Stimulated activated CD4-positive, alpha-beta T cell treated with anti-CD3 and anti-CD28 coated beads, Interleukin-15, amount 100 ng/mL, for 24 hours (primary cell): ENCODE results near the gene TMEM182.

ENCODE experiments used
- DNase-seq: peaks from one replicate; pipeline ENCODE4 v3.0.0-alpha.2; 2020

The TMEM182 gene

DNA sequence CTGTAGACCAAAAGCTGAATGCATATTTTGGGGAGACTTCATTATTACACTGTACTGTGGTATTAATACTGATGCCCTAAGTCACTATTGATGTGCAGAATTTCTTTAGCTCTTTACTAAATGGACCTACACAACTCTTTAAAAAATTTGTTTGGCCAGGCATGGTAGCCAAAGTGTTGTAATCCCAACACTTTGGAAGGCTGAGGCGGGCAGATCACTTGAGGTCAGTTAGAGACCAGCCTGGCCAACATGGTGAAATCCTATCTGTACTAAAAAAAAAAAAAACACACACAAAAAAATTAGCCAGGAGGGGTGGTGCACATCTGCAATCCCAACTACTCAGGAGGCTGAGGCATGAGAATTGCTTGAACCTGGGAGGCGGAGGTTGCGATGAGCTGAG, 6.4 kb downstream of the TMEM182 start:
- no peak for DNase-seq

DNA sequence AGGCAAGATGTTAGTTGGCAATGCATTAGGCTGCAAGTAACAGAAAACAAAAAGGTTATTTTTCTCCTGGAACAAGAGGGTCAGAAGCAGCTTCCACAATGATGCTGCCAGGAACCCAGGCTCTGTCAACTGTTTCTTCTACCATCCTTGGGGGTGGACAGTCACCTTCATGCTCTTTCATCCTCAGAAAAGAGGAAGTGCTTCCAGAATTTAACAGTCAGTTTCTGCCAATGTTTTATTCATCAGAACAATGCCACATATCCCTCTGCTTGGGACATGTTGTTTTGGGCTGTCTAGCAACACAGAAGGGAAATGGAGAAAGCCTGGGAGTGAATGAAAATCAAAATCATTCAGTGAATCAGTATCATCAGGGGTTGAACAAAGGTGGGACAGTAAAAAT, 7.1 kb downstream of the TMEM182 start:
- DNase-seq: no peak

GRCh38 chr2:102770506-102770905, 8.7 kb downstream of the TMEM182 start:
- no peak for DNase-seq

DNA sequence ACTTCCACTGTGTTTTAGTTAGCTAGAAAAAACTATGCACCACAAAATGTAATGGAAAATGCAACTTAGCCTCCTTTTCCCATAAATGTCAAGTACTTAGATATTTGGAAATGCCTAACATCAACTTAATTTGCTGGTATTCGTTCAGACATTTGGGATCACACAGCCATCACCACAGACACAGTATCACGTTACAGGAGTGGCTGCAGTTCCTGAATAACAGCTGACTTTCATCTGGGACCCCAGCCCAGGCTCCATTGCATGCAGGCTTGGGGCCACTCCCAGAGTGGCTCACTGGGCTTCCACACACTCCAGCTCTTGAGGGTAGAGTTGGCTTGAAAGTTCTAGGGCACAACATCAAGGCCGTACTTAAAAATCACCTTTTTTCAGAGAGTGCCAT, 9.3 kb downstream of the TMEM182 start:
- DNase-seq: no peak

DNA sequence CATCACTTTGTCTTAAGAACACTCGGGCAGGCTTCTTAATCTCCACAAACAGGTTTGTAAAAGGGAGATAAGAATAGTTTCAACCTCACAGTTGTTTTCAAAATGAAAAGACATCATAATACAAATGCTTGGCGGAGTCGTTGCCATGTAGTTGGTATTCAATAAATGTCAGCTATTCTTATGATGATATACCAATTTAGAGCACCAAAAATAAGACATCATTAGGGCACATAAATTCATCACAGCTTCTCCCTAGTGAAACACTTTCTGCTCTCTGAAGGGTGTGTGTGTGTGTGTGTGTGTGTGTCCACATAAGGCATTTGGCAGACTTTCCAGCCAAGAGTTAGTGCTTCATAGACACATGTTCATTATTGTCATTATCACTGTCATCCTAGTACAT, 10.8 kb downstream of the TMEM182 start:
- DNase-seq: no peak

DNA sequence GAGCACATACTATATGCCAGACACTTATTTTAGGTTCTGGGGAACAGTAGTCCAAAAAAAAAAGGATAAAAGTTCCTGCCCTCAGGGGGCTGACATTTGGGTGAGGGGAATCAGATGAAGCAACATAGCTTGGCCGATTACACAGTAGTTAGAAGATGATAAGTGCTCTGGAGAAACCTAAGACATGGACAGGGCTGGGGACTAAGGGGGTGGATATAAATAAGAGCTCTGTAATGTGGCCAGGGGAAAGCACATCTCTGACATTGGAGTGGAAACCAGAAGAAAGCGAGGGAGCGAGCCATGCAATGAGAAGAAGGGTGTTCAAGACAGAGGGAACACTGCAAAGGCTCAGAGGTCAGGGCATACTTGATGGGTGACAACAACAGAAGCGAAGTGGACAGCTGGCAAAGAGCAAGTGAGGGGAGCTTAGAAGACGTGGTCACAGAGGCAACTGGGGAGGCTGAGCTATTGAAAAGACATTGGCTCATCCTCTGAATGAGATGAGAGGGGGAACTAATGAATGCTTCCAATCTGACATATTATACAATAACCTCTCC, 11.4 kb downstream of the TMEM182 start:
- no peak for DNase-seq

DNA sequence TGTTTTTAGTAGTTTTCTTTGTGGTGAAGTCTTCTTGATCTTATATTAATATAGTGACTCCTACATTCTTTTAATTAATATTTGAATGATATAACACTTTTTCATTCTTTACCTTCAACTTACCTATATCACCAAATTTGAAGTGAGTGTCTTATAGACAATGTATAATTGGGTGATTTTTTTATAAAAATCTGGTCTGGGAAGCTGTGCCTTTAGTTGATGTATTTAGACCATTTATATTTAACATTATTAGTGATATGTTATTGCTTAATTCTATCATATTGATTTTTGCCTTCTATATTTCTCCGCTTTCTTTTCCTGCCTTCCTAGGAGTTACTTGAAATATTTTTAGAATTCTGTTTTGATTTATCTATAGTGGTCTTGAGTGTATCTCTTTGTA, 16.4 kb downstream of the TMEM182 start:
- no peak for DNase-seq

DNA sequence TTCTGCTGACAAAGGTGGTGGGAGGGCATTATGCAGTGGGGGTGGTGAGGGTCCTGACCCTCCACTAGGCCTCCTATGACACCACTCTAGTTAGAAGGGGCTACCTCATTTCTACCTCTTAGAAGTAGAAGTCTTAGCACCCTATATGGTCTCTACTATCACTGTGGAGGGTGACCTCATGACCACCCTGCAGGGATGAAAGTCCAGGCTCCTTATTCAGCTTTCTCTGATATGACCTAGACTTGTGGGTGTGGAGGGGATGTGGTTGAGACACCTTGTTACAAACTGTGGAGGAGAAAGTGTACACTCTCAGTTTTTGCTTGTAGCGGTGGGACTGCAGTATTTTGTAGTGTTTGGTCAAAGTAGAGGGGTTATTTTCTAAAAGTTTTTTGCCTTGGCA, 18.6 kb downstream of the TMEM182 start:
- no peak for DNase-seq

GRCh38 chr2:102782187-102782586, 20.4 kb downstream of the TMEM182 start:
- DNase-seq: no peak

DNA sequence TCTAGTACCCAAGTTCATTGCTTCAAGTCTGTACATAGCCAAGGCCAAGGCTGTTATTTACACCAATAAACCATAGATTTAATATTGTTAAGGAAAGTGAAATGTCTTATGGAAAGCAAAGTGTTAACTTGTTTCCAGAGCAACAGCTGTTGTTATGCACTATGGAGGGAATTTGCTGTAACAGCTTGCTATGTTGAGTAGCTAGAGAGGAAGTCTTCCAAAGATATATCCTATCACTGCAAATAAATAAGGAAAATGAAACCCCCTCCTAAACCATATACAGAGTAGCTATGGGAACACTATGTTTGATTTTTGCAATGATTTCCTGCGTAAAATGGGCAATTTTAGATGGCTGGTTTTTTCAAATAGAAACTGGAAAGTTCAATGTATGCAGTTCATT, 21.1 kb downstream of the TMEM182 start:
- no peak for DNase-seq

- DNase-seq: no peak
Measured at GRCh38 chr2:102783506-102784183, 21.8 kb downstream of the TMEM182 start.

- no peak for DNase-seq
Measured at GRCh38 chr2:102784940-102785339, 23.1 kb downstream of the TMEM182 start.

- DNase-seq: no peak
Measured at GRCh38 chr2:102788216-102788884, 26.5 kb downstream of the TMEM182 start.

GRCh38 chr2:102788885-102789260, 27.0 kb downstream of the TMEM182 start:
- no peak for DNase-seq

DNA sequence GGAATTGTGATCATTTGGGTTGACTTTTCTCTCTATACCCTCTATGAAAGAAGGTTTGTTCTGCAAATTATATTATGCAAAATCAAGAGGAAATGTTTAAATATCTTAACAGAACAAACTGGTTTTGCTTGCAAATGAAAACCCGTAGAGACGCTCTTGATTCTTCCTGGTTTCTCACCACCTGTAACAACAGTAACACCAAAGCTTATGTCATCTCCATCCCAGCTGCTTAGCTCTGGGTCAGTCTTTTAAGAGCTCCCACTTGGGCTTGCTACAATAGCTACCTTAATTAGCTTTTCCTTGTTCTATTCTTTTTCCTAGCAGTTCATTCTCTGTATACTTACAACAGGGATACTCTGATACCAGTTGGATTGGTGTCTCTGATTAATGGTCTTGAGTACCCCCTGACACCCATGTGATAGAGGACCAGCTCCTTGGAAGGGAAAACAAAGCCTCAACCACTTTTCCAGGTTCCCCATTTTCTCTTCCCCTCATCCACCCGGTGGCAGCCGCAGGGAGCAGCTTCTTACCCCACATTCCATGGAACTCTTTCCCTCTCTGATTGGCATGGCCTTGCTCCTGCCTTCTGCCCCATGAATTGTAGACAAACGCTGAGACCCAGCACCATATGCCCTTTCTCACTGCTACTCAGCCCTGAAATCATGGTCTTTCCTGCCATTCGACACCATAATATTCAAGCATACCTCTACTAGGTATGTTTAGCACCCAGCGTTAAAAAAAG, 27.7 kb downstream of the TMEM182 start:
- DNase-seq: no peak

- DNase-seq: no peak
Measured at GRCh38 chr2:102790091-102790455, 28.2 kb downstream of the TMEM182 start.

DNA sequence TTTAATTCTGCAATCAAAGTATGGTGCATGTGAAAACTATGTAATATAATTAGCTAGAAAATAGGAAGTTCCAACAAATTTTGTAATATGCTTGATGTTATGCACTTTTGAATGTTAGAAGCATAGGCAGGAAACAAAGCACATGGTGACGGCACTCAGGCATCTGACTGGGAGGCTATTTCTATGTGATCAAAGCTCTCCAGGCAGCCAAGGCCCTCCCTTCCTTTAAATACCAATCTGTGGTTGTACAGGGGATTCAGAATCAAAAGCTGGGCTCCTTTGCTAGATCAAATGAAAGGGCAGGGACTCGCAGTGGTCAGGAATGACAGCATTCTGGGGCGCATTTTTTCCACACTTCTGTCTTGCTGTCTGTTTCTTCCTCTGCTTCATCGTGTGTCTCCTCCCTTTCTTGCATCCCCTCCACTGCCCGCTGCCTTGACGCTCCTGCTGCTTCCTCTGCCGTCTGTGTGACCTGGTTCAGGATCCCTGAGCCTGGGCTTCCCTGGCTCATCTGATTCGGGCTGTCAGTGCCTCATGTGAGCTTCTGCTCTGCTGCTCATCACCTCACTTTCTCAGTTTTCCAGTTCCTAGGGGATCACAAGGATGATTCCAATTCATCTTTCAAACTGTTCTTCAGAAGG, 30.9 kb downstream of the TMEM182 start:
- DNase-seq: no peak

DNA sequence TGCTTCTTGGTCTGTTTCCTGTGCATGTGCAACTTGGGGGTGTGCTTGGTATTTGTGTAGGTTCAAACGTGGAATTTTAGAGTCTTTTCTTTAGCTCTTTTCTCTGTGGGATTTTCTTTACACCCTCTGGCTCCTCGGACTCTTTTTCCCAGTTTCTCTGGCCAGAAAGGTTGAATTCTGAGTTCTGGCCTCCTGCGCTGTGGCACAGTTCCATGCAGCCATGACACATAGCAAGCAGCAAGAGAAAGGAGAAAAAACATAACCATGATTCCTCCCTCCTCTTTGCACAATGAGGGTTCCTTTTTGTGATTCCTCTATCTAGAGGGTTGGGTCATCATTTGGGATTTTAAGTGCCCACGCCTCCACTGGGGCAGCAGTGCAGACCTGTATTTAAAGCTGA, 33.8 kb downstream of the TMEM182 start:
- DNase-seq: no peak

DNA sequence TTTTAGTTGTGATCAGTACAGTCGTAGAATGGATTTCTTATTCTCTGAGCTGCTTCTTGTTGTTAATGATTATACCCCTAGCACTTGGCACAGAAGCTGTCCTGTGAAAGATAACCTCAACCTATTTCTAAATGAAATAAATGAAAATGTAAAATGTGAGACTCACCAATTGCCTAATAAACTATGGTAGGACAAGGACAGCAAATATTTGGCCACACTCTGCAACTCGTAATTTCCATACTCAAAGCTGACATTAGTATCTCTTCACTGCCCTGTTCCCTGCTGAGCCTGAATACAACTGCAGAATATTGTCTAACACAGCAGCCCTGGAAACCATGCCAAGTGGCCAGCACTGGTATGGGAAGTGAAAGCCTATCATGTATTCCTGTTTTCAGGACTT, 34.5 kb downstream of the TMEM182 start:
- no peak for DNase-seq

DNA sequence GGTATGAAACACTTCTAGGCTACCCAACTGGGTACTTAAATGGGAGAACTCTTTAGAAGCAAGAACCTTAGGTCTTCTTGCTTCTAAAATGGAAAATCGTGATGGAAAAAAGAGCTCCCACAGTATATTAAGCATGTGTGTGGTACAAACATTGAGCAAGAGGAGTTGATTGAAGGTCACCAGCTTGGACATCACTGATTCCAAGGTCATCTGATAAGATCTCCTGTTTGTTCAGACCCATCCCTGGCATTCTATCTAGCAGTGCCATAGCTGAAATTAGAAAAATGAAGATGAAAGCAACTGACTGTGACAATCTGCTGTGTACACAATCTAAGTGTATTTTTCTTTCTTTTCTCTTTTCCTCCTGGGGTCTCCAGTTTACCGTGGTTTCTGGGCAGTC, 35.7 kb downstream of the TMEM182 start:
- DNase-seq: no peak

GRCh38 chr2:102798181-102798580, 36.4 kb downstream of the TMEM182 start:
- no peak for DNase-seq

DNA sequence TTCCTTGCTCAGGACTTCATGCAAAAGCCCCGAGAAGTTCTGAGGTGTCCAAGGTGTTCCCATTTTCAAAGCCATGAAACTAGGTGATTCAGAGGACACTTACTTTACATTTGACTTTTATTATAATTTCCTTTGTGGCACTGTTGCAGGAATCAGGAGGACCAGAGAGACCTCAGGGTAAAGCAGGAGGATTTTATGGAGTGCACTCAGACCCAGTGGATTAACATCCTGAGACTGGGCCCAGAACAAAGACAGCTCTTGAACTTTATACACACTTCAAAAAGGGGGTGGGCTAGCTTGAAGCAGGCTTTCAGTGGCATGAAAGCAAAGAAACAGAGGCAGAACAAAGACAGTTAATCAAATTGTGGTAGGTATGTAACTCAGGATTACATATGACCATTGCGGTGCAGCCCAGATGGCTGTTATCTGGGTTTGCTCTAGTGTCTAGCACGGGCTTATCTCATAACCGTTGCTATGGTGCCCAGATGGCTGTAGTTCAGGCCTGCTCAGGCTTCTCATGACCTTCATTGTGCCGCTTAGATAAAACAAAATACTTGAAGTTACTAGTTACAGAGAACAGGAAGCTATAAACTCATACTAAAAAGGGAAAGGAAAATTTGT, 39.4 kb downstream of the TMEM182 start:
- no peak for DNase-seq
